ENCODE data around the gene PPM1H. TPM values are rescaled to one million over a fixed set of nuclear protein-coding genes. Genes with fewer than 3 reads are reported as not detected.

PPM1H gene
- total RNA-seq, 2 experiments from 2014 or later, result not detected

DNA sequence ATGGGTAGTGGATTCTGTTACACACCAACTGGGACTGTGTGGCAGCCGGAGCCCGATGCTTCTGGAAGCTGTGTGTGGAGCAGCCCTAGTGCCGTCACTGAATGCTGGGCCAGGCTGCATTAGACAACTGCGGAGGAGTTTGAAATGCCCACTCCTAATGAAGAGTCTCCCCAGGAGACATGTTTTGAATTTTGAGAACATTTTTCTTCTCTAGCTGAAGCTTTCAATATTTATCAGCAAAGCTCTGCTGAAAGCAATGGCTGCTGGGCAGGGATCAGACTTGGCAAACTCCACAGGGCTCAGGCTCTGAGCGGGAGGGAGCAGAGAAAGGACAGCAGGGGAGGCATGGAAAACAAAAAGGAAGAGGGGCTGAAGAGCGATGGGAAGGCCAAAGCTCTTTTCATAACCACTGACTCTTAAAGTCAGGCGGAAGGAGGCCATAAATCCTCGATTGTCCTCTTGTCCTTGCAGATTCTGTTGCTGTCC lies 279.2 kb downstream of the PPM1H start:
- Mint-ChIP-seq H3K9me3 (no peaks in the 10 kb centered on the region), H3K36me3 (ENCODE audit: low read depth) (no peaks in the 10 kb centered on the region), H3K4me1 (peaks cover 14% of the 10 kb centered on the region), H3K27me3 (peaks cover 47% of the 10 kb centered on the region), H3K27ac (no peak overlapping the region), H3K4me3 (no peak overlapping the region)
- CTCF ChIA-PET, result interaction anchor here (1.1 kb wide), 1 partner anchor 35 kb away, joined by 3 read pairs; no protein-coding TSS in a partner anchor
- no peak for DNase-seq
- POLR2A ChIA-PET, result no interaction called here

DNA sequence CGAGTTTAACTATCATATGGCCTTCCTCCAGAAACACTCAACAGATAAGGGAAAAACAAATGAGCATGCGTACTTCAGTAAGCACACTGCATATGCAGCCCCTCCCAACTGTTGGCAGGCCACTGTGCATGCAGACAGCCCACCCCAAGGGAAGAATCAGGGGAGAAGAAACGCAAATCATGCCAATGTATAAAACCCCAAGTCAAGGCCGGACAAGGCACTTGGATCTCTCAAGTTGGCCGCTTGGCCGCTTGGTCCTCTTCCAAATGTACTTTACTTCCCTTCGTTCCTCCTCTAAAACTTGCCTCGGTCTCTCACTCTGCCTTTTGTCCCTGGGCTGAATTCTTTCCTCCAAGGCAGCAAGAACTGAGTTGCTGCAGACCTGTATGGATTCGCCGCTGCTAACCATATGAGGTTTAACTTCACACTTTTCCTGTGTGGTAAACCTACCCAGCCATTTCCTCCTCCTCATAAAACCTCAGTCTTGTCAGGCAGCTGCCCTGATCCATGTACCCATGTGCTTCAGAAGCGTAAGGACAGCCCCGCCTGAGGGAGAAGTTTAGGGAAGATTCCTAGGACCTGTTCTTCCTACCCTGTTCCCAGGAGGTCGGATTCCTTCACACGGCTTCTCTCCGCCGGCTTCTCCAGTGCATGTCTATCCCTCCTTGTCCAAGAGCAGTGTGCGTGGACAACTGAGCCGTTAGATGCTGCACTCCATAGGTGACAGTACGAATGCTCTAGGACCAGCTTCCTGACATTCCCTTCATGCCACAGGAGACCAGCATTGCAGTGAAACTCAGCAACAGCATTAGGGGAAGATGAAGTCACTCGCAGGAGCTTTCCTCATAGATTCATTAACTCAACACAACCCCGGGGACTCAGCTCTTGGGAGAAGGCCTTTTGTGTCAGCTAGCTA lies 280.4 kb downstream of the PPM1H start:
- Mint-ChIP-seq H3K9me3 (no peaks in the 10 kb centered on the region), H3K27me3 (peaks cover 44% of the 10 kb centered on the region), H3K4me1 (peaks cover 14% of the 10 kb centered on the region), H3K4me3 (no peak overlapping the region), H3K27ac (no peak overlapping the region), H3K36me3 (ENCODE audit: low read depth) (no peaks in the 10 kb centered on the region)
- ChIA-PET POLR2A (no interaction called here), CTCF (interaction anchor here (1.1 kb wide), 1 partner anchor 34 kb away, joined by 3 read pairs; no protein-coding TSS in a partner anchor)
- DNase-seq, result no peak

DNA sequence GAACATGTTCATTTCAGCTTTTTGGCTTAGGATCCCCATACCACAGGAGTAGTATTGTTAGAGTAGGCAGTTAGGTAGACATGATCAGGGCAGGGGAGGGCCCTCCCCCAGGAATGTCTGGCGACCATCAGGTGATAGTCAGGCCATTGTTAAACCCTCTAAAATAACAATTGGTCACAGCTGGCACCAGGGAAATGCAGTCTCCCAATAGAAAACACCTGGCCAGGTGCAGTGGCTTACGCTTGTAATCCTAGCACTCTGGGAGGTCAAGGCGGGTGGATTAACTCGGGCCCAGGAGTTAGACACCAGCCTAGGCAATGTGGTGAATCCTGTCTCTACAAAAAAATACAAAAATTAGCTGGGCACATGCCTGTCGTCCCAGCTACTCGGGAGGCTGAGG lies 281.2 kb downstream of the PPM1H start:
- ChIA-PET CTCF (no interaction called here), POLR2A (no interaction called here)
- H3K27ac Mint-ChIP-seq, result no peak overlapping the region
- H3K4me3 Mint-ChIP-seq, result no peak overlapping the region
- no peaks in the 10 kb centered on the region for H3K9me3 Mint-ChIP-seq
- H3K4me1 Mint-ChIP-seq, result peaks cover 14% of the 10 kb centered on the region
- peaks cover 38% of the 10 kb centered on the region for H3K27me3 Mint-ChIP-seq
- no peaks in the 10 kb centered on the region for H3K36me3 Mint-ChIP-seq (ENCODE audit: low read depth)
- no peak for DNase-seq

- H3K4me1 Mint-ChIP-seq, result peaks cover 14% of the 10 kb centered on the region
- POLR2A ChIA-PET, result no interaction called here
These were observed 281.6 kb downstream of the PPM1H start for GRCh38 chr12:62653304-62653703.

GRCh38 chr12:62651138-62651537 lies 283.8 kb downstream of the PPM1H start:
- no peaks in the 10 kb centered on the region for H3K9me3 Mint-ChIP-seq
- H3K27ac Mint-ChIP-seq, result no peak overlapping the region
- peaks cover 19% of the 10 kb centered on the region for H3K27me3 Mint-ChIP-seq
- ChIA-PET CTCF (interaction anchor here (0.9 kb wide), 1 partner anchor 45 kb away, joined by 3 read pairs; no protein-coding TSS in a partner anchor), POLR2A (no interaction called here)
- no peaks in the 10 kb centered on the region for H3K36me3 Mint-ChIP-seq (ENCODE audit: low read depth)
- no peak for DNase-seq
- no peak overlapping the region for H3K4me3 Mint-ChIP-seq
- H3K4me1 Mint-ChIP-seq, result peaks cover 11% of the 10 kb centered on the region

More at GRCh38 chr12:62653304-62653703, 281.6 kb downstream of the PPM1H start:
- Mint-ChIP-seq H3K4me3 (no peak overlapping the region), H3K9me3 (no peaks in the 10 kb centered on the region), H3K27me3 (peaks cover 34% of the 10 kb centered on the region), H3K27ac (no peak overlapping the region), H3K36me3 (ENCODE audit: low read depth) (no peaks in the 10 kb centered on the region)
- DNase-seq, result no peak
- CTCF ChIA-PET, result no interaction called here

DNA sequence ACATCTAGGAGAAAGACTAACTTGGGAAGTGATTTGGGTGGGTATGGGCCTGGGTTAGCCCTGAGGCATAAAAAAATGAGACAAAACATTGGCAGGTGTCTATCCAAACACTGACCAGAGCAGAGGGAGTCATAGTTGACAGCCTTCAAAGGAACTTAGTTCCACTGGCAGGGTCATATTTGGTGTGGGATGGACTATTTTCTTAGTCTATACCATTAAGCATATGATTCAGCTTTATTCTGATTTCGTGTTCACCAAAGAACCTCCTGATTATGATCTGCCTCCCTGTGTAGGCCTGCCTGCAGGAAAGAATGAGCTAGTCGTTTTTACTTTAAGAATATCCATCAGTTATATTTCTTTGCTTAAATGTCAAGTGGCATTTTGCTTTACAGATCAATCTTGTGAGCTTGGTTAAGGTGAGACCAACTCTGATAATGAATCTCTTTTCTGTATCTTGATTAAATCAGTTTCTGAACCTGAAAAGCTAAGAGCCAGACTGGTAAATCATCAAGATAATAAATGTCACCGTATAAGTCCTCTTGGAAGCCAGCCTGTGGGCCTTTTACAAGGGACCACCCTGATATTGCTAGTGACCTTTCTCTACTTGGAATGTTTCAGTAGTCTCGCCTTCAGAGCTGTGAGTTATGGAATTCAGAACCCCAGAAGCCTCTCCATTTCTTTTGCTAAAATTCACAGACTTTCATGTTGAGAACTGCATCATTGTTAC lies 285.4 kb downstream of the PPM1H start:
- ChIA-PET CTCF (interaction anchor here (0.9 to 1.3 kb wide), 2 partner anchors 14 to 25 kb away, joined by 3 read pairs; no protein-coding TSS in a partner anchor), POLR2A (no interaction called here)
- Mint-ChIP-seq H3K27me3 (peaks cover 12% of the 10 kb centered on the region), H3K27ac (no peak overlapping the region), H3K9me3 (no peaks in the 10 kb centered on the region), H3K4me1 (peaks cover 6% of the 10 kb centered on the region), H3K36me3 (ENCODE audit: low read depth) (no peaks in the 10 kb centered on the region), H3K4me3 (no peak overlapping the region)
- DNase-seq, result no peak

DNA sequence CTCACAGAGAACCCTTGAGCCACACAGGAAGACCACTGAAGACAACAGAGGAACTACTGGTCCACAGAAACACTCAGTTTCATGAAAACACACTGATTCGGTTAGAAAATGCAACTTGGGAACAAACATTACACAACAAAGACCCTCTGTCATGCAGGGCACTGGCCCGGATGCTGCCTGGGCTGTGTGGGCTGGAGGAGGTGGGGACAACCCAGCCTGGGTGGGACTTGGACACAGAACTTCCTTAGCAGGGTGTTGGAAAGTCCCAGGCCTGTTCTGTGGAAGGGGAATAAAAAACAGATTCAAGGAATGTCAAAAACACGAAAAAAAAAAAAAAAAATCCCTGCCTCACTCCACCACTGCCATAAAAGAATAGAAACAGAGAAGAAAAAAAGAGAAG lies 287.4 kb downstream of the PPM1H start:
- POLR2A ChIA-PET, result no interaction called here
- Mint-ChIP-seq H3K36me3 (ENCODE audit: low read depth) (no peaks in the 10 kb centered on the region), H3K4me3 (no peak overlapping the region), H3K4me1 (no peaks in the 10 kb centered on the region), H3K9me3 (peaks cover 3% of the 10 kb centered on the region), H3K27me3 (peaks cover 3% of the 10 kb centered on the region), H3K27ac (no peak overlapping the region)
- CTCF ChIA-PET, result no interaction called here
- DNase-seq, result no peak

DNA sequence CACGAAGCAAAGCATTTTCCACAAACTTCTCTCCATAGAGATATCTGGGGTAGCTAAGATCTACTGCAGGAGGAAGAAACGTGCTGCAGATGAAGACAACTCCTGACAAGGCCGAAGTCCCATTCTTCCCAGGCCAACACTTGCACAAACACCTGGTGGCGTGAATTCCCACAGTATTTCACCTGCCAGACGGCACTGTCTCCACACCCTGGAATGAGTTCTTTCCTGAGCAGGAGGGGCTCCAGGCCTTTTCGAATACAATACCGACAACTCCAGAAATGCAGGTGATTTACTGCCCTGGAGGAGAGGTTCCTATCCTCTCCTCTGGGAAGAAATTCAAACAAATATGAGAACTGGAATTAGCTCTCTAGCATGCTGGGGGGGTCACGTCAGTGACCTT lies 288.4 kb downstream of the PPM1H start:
- ChIA-PET POLR2A (no interaction called here), CTCF (interaction anchor here (0.6 to 1.3 kb wide), 3 partner anchors 12 to 51 kb away, joined by 3 to 4 read pairs (median 4); no protein-coding TSS in a partner anchor)
- Mint-ChIP-seq H3K4me1 (peaks cover 5% of the 10 kb centered on the region), H3K9me3 (peaks cover 3% of the 10 kb centered on the region), H3K27ac (no peak overlapping the region), H3K36me3 (ENCODE audit: low read depth) (no peaks in the 10 kb centered on the region), H3K4me3 (no peak overlapping the region), H3K27me3 (no peaks in the 10 kb centered on the region)
- DNase-seq, result no peak

GRCh38 chr12:62643486-62643885 lies 291.5 kb downstream of the PPM1H start:
- no peaks in the 10 kb centered on the region for H3K36me3 Mint-ChIP-seq (ENCODE audit: low read depth)
- H3K9me3 Mint-ChIP-seq, result peaks cover 3% of the 10 kb centered on the region
- H3K4me3 Mint-ChIP-seq, result no peak overlapping the region
- ChIA-PET CTCF (interaction anchor here (1.0 kb wide), 1 partner anchor 149 kb away, joined by 4 read pairs; no protein-coding TSS in a partner anchor), POLR2A (no interaction called here)
- no peak overlapping the region for H3K27ac Mint-ChIP-seq
- peaks cover 2% of the 10 kb centered on the region for H3K27me3 Mint-ChIP-seq
- no peak for DNase-seq
- H3K4me1 Mint-ChIP-seq, result peaks cover 16% of the 10 kb centered on the region

DNA sequence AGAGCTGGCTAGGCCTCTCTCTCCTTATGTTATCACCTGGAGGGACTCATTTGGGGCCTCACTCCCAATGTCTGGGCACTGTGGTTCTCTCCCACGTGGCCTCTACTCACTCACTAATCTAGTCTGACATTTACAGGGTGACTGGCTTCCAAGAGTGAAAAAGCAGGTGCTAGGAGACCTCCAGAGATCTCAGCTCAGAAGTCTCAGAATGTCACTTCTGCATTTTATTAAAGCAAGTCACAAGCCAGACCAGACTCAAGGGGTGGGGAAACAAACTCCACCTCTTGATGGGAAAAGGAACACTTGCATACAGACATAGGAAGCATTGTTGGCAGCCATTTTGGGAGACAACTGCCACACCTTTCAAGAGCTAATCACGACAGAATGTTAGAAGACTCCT lies 292.5 kb downstream of the PPM1H start:
- no peak for DNase-seq
- H3K27ac Mint-ChIP-seq, result no peak overlapping the region
- H3K36me3 Mint-ChIP-seq (ENCODE audit: low read depth), result no peaks in the 10 kb centered on the region
- H3K9me3 Mint-ChIP-seq, result peaks cover 3% of the 10 kb centered on the region
- POLR2A ChIA-PET, result no interaction called here
- H3K4me3 Mint-ChIP-seq, result no peak overlapping the region
- peaks cover 16% of the 10 kb centered on the region for H3K4me1 Mint-ChIP-seq
- peaks cover 2% of the 10 kb centered on the region for H3K27me3 Mint-ChIP-seq
- CTCF ChIA-PET, result interaction anchor here (0.6 to 1.0 kb wide), 3 partner anchors 9 to 574 kb away, joined by 3 to 4 read pairs (median 4); no protein-coding TSS in a partner anchor

DNA sequence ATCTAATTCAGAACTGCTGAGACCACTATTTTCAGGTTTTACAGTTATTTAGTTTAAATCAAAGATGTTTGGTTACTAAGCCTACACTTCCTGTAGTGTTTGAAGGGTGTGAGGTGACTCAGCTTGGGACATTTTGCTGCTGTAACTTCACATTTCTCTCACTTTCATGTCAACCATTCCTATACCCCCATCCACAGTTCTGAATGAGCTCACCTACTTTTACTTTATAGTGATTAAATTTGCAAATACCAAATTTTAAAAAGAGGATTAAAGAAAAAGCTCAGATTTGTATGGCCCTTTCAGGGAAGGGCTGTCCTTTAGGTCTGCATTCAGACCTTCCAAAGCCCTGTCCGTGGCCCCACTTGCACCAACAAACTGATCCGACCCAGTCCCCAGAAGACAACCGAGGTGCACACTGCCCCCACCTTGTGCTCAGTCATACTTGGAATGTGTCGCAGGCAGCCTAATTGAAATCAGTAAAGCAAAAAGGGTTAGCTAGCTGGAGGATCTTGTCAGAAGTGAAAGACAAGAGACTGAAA lies 294.0 kb downstream of the PPM1H start:
- ChIA-PET POLR2A (interaction anchor here (0.6 kb wide), 1 partner anchor 36 kb away, joined by 7 read pairs; no protein-coding TSS in a partner anchor), CTCF (no interaction called here)
- H3K27ac Mint-ChIP-seq, result peak overlapping the region; percentile 62
- H3K4me1 Mint-ChIP-seq, result peaks cover 16% of the 10 kb centered on the region
- peak overlapping the region; percentile 4 for H3K4me3 Mint-ChIP-seq
- H3K27me3 Mint-ChIP-seq, result peaks cover 4% of the 10 kb centered on the region
- no peaks in the 10 kb centered on the region for H3K36me3 Mint-ChIP-seq (ENCODE audit: low read depth)
- peaks cover 3% of the 10 kb centered on the region for H3K9me3 Mint-ChIP-seq
- no peak for DNase-seq

GRCh38 chr12:62637679-62638078 lies 297.3 kb downstream of the PPM1H start:
- H3K27ac Mint-ChIP-seq, result no peak overlapping the region
- POLR2A ChIA-PET, result interaction anchor here (0.6 kb wide), 1 partner anchor 120 kb away, joined by 3 read pairs; no protein-coding TSS in a partner anchor
- CTCF ChIA-PET, result no interaction called here

More at GRCh38 chr12:62637679-62638078, 297.3 kb downstream of the PPM1H start:
- Mint-ChIP-seq H3K4me3 (no peak overlapping the region), H3K36me3 (ENCODE audit: low read depth) (no peaks in the 10 kb centered on the region), H3K27me3 (peaks cover 33% of the 10 kb centered on the region), H3K9me3 (peaks cover under 1% of the 10 kb centered on the region), H3K4me1 (peaks cover 17% of the 10 kb centered on the region)
- no peak for DNase-seq

All from activated CD4-positive, alpha-beta T cell treated with anti-CD3 and anti-CD28 coated beads, Interleukin-2, amount 10 ng/mL, durations not matched to agents 7 days and 5 days (primary cell).